IPS-20b (cell line): Measurements from ENCODE around the gene SEC11A.

Experiments used
- H3K27ac ChIP-seq: one replicate; pipeline ENCODE4 v1.5.1; 2013; ENCODE audit warnings: low read length
- H3K27me3 ChIP-seq: 2 replicates; pipeline ENCODE4 v1.6.1; 2013; ENCODE audit warnings: mild to moderate bottlenecking, low read length, inconsistent platforms; ENCODE audit not compliant: insufficient read depth
- H3K36me3 ChIP-seq: 2 replicates; pipeline ENCODE4 v1.6.1; 2013; ENCODE audit warnings: low read depth, mild to moderate bottlenecking, inconsistent platforms, low read length, moderate library complexity; ENCODE audit not compliant: insufficient read depth
- H3K4me1 ChIP-seq: 2 replicates; pipeline ENCODE4 v1.6.1; 2013; ENCODE audit warnings: mild to moderate bottlenecking, control low read depth, inconsistent platforms, low read length, moderate library complexity; ENCODE audit not compliant: insufficient read depth
- H3K4me3 ChIP-seq: 2 replicates; pipeline ENCODE4 v1.5.1; 2013; ENCODE audit warnings: mild to moderate bottlenecking, low read length, inconsistent platforms
- H3K9ac ChIP-seq: 2 replicates; pipeline ENCODE4 v1.6.1; 2013; ENCODE audit warnings: low read depth, mild to moderate bottlenecking, inconsistent platforms, low read length, moderate library complexity
- H3K9me3 ChIP-seq: 2 replicates; pipeline ENCODE4 v1.6.1; 2013; ENCODE audit warnings: mild to moderate bottlenecking, low read depth, low read length, inconsistent platforms; ENCODE audit not compliant: insufficient read depth

The SEC11A gene

DNA sequence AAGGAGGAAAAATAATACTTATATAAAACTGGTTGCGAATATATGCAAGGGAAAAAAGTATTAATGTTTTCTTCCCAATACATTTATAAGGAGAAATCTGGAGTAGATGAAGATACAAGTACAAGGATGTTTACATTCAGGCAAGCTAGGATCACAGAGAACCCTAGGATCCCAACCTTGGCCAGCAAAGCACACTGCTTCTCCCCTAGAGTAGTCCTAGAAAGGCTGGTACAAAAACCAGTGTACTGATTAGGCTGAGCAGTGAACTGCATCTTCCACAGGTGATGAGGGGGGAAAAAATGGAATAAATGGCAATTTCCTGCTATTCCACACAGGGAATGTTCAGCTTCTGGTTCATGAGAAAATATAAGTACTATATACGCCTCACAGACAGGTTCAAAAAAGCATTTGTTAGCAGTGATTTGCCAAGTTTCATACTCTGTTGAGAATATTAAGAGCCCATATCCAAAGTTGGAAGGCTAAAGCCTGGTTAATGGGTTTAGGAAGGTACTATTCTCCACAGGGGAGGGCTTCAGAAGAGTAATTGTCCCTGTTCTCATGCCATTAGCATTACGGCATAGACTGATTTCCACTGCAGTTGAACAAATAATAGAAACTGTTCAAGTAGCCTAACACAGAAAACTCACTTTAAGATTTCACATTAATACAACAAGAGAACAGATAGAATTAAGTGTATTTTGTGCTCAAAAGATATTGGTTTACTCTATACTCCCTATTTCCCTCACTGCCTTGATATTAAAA lies 47.5 kb downstream of the SEC11A start:
- Histone ChIP-seq H3K36me3 (peaks cover 73% of the 10 kb centered on the region), H3K4me3 (no peak overlapping the region), H3K4me1 (no peaks in the 10 kb centered on the region), H3K9ac (no peak overlapping the region), H3K27me3 (no peaks in the 10 kb centered on the region), H3K27ac (no peak overlapping the region), H3K9me3 (no peaks in the 10 kb centered on the region)

DNA sequence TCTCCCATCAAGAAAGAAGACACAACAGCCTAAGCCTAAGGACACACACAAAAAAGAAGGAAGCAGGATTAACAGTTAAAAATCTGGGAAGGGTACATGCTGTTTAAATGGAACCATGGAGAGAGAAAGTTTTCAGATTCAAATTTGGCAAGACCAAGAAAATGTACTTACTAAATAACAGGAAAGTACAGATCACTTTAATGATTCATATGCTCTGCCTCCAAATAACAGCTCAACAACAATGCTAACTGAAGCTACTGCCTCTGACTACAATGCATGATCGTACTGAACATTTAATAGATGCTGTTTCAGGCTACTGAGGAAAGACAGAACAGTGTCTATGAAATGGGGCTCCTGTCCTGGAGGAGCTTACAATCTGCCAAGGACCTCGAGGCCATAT lies 49.6 kb downstream of the SEC11A start:
- H3K27ac ChIP-seq = no peak overlapping the region
- H3K36me3 ChIP-seq = peaks cover 73% of the 10 kb centered on the region

GRCh38 chr15:84661001-84661400 lies 54.9 kb downstream of the SEC11A start:
- Histone ChIP-seq H3K4me3 (no peak overlapping the region), H3K9me3 (no peaks in the 10 kb centered on the region), H3K27ac (no peak overlapping the region), H3K9ac (no peak overlapping the region), H3K36me3 (peaks cover 24% of the 10 kb centered on the region), H3K4me1 (peaks cover 4% of the 10 kb centered on the region; the same call in 1 of the 2 replicates), H3K27me3 (peaks cover 19% of the 10 kb centered on the region)

More for the DNA sequence above, 49.6 kb downstream of the SEC11A start:
- Histone ChIP-seq H3K27me3 (no peaks in the 10 kb centered on the region), H3K9ac (no peak overlapping the region), H3K4me3 (no peak overlapping the region), H3K9me3 (no peaks in the 10 kb centered on the region), H3K4me1 (no peaks in the 10 kb centered on the region)

- Histone ChIP-seq H3K4me1 (peaks cover 4% of the 10 kb centered on the region; the same call in 1 of the 2 replicates), H3K27me3 (peaks cover 23% of the 10 kb centered on the region), H3K4me3 (no peak overlapping the region), H3K9me3 (no peaks in the 10 kb centered on the region), H3K9ac (no peak overlapping the region), H3K36me3 (peaks cover 16% of the 10 kb centered on the region), H3K27ac (no peak overlapping the region)
Measured at GRCh38 chr15:84659904-84660781, 55.8 kb downstream of the SEC11A start.

- Histone ChIP-seq H3K4me3 (peak overlapping the region; percentile 82), H3K9me3 (no peaks in the 10 kb centered on the region), H3K27ac (no peak overlapping the region), H3K27me3 (peaks cover 25% of the 10 kb centered on the region), H3K9ac (peak overlapping the region; percentile 71; the same call in 1 of the 2 replicates), H3K4me1 (peaks cover 4% of the 10 kb centered on the region; the same call in 1 of the 2 replicates), H3K36me3 (peaks cover 8% of the 10 kb centered on the region; the same call in 1 of the 2 replicates)
Measured at GRCh38 chr15:84658788-84659411, 57.0 kb downstream of the SEC11A start.

DNA sequence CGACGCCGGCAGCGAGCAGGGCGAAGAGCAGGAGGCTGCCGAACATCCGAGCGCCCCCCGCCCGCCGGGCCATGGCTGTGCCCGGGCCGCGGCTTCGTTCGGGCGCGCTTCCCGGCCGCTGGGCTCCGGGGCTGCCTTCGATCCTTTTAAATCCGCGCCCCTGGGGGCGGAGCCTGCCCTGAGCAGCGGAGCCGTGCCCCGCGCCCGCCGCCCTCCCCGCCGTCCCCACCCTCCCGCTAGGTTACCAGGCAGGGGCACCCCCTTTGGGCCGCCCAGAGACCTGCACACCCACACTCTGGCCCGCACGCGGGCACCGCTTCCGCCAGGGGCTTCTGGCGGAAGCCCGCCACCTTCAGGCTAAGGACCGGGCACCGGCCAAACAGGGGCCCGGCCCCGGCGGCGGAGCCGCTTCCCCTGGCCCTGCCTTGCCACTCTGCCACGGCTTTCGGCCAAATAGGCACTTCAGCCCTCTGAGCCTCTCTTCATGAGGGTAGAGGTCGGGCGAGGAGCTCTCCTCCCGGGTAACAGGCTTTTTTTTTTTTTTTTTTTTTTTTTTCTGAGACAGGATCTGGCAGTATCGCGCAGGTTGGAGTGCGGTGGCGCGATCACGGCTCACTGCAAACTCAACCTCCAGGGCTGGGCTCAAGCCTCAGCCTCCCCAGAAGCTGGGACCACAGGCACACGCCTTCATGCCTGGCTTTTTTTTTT lies 57.7 kb downstream of the SEC11A start, which contains the start of gene NMB:
NMB (minus strand) TSS at position 120 of the 708 bp plus-strand sequence; CDS start at position 73, 47 bp downstream.
- Histone ChIP-seq H3K9me3 (no peaks in the 10 kb centered on the region), H3K4me1 (peaks cover 4% of the 10 kb centered on the region; the same call in 1 of the 2 replicates), H3K9ac (peak within 1 kb of the TSS; percentile 74), H3K27ac (no peak within 1 kb of the TSS), H3K4me3 (peak within 1 kb of the TSS; percentile 82), H3K36me3 (peaks cover 8% of the 10 kb centered on the region; the same call in 1 of the 2 replicates), H3K27me3 (peaks cover 25% of the 10 kb centered on the region)

- Histone ChIP-seq H3K27ac (no peak overlapping the region), H3K4me1 (peaks cover 4% of the 10 kb centered on the region; the same call in 1 of the 2 replicates), H3K4me3 (peak overlapping the region; percentile 82), H3K36me3 (peaks cover 7% of the 10 kb centered on the region), H3K9me3 (no peaks in the 10 kb centered on the region), H3K27me3 (peaks cover 25% of the 10 kb centered on the region), H3K9ac (peak overlapping the region; percentile 74; the same call in 1 of the 2 replicates)
Measured at GRCh38 chr15:84657748-84658079, 58.2 kb downstream of the SEC11A start.

DNA sequence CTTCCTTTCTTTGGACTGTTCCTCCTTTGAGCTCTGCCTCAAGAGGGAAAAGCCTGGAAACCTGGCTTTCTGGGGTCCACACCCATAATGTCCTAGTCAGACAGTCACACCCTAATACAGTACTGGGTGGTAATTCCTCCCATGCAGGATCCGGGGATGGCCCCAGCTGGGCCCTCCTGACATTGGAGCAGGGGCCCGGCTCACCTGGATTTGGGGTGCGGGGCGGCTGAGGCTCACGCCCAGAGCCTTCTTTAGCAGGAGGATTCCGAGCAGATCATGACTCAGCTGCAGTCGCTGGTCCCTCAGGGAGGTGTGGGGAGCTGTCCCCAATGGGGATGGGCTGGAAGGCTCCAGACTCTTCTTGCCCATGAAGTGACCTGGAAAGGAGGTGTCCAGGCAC lies 59.0 kb downstream of the SEC11A start:
- H3K27ac ChIP-seq = no peak overlapping the region
- peak overlapping the region; percentile 82; the same call in 1 of the 2 replicates for H3K4me3 ChIP-seq
- H3K36me3 ChIP-seq = peaks cover 9% of the 10 kb centered on the region
- H3K4me1 ChIP-seq = peaks cover 4% of the 10 kb centered on the region; the same call in 1 of the 2 replicates
- H3K27me3 ChIP-seq = peaks cover 25% of the 10 kb centered on the region
- no peaks in the 10 kb centered on the region for H3K9me3 ChIP-seq
- H3K9ac ChIP-seq = no peak overlapping the region

- Histone ChIP-seq H3K27ac (no peak overlapping the region), H3K9ac (peak overlapping the region; percentile 88; the same call in 1 of the 2 replicates), H3K4me1 (peaks cover 4% of the 10 kb centered on the region; the same call in 1 of the 2 replicates), H3K4me3 (peak overlapping the region; percentile 96), H3K9me3 (no peaks in the 10 kb centered on the region), H3K27me3 (peaks cover 25% of the 10 kb centered on the region), H3K36me3 (peaks cover 27% of the 10 kb centered on the region)
Measured at GRCh38 chr15:84654689-84655453, 61.1 kb downstream of the SEC11A start.

DNA sequence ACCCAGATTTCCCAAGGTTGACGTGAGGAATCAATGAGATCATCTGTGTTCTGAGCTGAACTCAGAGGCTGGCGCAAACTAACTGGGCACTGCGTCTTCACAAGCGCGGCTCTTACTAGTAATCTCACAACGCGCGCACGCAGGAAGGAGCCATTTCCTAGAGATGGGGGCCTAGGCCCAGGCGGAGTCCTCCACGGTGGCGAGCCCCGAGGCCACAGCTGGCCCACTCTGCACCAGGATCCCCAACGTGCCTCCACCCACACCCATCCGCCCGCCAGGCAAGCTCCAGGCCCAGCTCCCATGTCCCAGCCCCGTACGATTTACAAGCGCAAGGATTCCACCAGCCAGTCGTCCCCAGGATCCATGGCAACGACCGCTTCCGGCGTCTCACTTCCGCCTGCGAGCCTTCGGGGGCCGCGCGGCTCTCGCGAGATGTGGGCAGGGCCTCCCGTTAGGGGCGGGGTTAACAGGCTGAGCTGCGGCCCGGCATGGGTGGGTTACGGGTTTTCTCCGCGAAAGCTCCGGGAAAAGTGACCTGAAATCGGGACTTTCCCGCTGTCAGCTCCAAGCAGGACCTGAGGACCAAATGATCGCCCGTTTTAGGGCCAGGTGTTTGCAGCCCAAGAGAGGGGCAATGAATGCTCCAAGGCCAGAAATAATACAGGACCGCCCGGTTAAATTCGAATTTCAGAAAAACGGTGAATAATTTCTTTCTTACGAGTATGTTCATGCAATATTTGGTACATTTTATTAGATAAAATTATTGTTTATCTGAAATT lies 61.8 kb downstream of the SEC11A start, which contains the start of gene WDR73:
WDR73 (minus strand) TSS at position 374 of the 779 bp plus-strand sequence; CDS start at position 365, 9 bp downstream.
- Histone ChIP-seq H3K9ac (peak within 1 kb of the TSS; percentile 88), H3K9me3 (no peaks in the 10 kb centered on the region), H3K4me1 (peaks cover 4% of the 10 kb centered on the region; the same call in 1 of the 2 replicates), H3K36me3 (peaks cover 35% of the 10 kb centered on the region), H3K27me3 (peaks cover 25% of the 10 kb centered on the region), H3K27ac (peak within 1 kb of the TSS; percentile 31), H3K4me3 (peak within 1 kb of the TSS; percentile 96)
